BJ (cell line): ENCODE results near the gene CCDC71. TPM values are rescaled to one million over a fixed set of nuclear protein-coding genes. Genes with fewer than 3 reads are reported as not detected.

Source experiments
- CTCF ChIA-PET: fragments of 350-600 bp; formaldehyde crosslinking; extraction: SDS; loops from one replicate; lab custom pipeline; 2021; ENCODE audit warnings: antibody characterized with exemption, inconsistent platforms; lab: Yijun Ruan, JAX
- POLR2A ChIA-PET: fragments of 300-600 bp; sonication (Branson Sonifier 250); formaldehyde crosslinking; extraction: SDS; loops from one replicate; lab custom pipeline; 2021; ENCODE audit warnings: antibody characterized with exemption; lab: Charles Lee
- DNase-seq: peaks from one replicate; pipeline ENCODE4 v3.0.0-alpha.2; 2011; ENCODE audit warnings: low read depth
- H3K27me3 ChIP-seq: 2 replicates; pipeline ENCODE4 v1.6.0; 2011; ENCODE audit warnings: low read length; ENCODE audit not compliant: control insufficient read depth, insufficient read depth
- H3K36me3 ChIP-seq: 2 replicates; pipeline ENCODE4 v1.5.1; 2011; ENCODE audit warnings: low read length; ENCODE audit not compliant: control insufficient read depth, insufficient read depth
- H3K4me3 ChIP-seq: 2 replicates; pipeline ENCODE4 v1.5.1; 2011; ENCODE audit warnings: low read depth, mild to moderate bottlenecking, control low read depth, low read length
- polyA plus RNA-seq: library from polyadenylated mRNA; depleted of rRNA; stranded (reverse); fragments of >200 nt; gene quantifications from 2 replicates; pipeline ENCODE4 v1.2.3, GENCODE V29; 2011
- TF ChIP-seq, protein P1 (sequence below): IDR thresholded peaks from 2 replicates; pipeline ENCODE4 v1.5.1; 2011; ENCODE audit warnings: low read depth, mild to moderate bottlenecking, control low read depth, inconsistent platforms, low read length, moderate library complexity; ENCODE audit not compliant: insufficient read depth

The CCDC71 gene
- polyA plus RNA-seq, 1 experiment: 33.3 TPM

DNA sequence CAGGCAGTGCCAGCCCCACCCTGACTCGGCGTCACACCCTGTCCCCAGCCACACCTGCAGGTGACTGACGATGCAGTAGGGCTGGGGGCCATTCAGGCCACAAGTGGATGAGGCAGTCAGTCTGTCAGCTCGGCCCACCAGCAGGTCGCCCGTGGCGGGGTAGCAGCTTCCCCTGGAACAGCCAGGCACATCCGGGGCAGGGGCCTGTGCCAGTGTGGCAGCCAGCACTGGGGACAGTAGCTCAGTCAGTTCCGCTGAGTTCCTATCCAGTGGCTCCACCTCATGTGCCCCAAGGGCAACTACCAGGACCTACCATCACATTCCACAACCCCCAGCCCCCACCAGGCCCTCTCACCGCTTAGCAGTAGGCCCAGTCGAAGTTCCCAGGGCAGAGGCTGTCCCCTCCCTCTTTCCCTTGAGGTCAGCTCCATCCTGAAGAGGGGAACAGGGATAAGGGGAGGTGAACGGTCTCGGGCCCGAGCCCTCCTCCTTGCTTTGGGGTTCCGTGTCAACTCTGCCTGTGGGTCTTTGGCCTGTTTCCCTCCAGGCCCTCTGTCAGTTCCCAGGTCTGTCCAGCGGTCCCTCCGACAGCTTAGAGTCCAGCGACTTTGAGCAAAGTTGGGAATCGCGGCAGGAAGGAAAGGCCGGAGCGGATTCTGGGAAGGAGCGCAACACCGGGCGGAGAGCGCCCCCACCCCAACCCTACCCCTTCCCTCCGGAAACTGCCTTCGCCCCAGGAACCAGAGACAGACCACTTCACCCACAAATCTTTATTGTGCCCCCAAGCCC is 33.5 kb downstream of the CCDC71 start, which contains the start of gene LAMB2:
Gene LAMB2, minus strand, starts transcription at position 614 of the 789 bp plus-strand sequence. Its CDS starts 183 bp downstream, at position 431.
- TF ChIP-seq, protein P1, sequence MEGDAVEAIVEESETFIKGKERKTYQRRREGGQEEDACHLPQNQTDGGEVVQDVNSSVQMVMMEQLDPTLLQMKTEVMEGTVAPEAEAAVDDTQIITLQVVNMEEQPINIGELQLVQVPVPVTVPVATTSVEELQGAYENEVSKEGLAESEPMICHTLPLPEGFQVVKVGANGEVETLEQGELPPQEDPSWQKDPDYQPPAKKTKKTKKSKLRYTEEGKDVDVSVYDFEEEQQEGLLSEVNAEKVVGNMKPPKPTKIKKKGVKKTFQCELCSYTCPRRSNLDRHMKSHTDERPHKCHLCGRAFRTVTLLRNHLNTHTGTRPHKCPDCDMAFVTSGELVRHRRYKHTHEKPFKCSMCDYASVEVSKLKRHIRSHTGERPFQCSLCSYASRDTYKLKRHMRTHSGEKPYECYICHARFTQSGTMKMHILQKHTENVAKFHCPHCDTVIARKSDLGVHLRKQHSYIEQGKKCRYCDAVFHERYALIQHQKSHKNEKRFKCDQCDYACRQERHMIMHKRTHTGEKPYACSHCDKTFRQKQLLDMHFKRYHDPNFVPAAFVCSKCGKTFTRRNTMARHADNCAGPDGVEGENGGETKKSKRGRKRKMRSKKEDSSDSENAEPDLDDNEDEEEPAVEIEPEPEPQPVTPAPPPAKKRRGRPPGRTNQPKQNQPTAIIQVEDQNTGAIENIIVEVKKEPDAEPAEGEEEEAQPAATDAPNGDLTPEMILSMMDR: peak; percentile 24; the same call in 1 of the 2 replicates
- DNase-seq: peak; percentile 31
- Histone ChIP-seq H3K4me3 (peak within 1 kb of the TSS; percentile 70), H3K27me3 (no peaks in the 10 kb centered on the region), H3K36me3 (peaks cover 29% of the 10 kb centered on the region)
- ChIA-PET CTCF (interaction anchor here (0.9 to 2.4 kb wide), 5 partner anchors 12 to 111 kb away, joined by 3 to 12 read pairs (median 5); partner anchors contain the start of genes KLHDC8B and USP19), POLR2A (interaction anchor here (0.9 to 1.4 kb wide), 2 partner anchors 12 to 40 kb away, joined by 3 to 4 read pairs; partner anchors contain the start of gene USP19)

DNA sequence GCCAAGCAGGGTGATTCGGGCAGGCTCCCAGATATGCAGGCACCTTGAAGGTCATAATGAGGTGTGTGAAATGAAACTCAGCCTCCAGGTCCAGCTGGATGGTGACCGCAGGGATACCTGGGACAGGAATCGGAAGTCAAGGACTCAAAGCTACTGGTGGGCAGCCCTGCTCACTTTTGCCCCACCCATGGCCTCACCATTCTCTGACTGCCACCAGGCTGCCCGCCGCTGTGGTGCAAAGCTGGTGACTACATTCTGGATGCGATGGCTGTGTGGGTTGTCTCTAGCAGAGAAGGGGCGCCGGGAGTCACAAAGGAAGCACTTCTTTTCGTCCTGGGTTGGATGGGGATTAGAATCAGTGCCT is 34.1 kb downstream of the CCDC71 start:
- no peak for DNase-seq
- Histone ChIP-seq H3K27me3 (no peaks in the 10 kb centered on the region), H3K36me3 (peaks cover 29% of the 10 kb centered on the region), H3K4me3 (peak overlapping the region; percentile 70)
- TF ChIP-seq, protein P1: no peak
- CTCF ChIA-PET: interaction anchor here (0.9 to 2.4 kb wide), 5 partner anchors 11 to 111 kb away, joined by 3 to 12 read pairs (median 5); partner anchors contain the start of genes KLHDC8B and USP19
- POLR2A ChIA-PET: interaction anchor here (0.9 to 1.4 kb wide), 2 partner anchors 11 to 39 kb away, joined by 3 to 4 read pairs; partner anchors contain the start of gene USP19

DNA sequence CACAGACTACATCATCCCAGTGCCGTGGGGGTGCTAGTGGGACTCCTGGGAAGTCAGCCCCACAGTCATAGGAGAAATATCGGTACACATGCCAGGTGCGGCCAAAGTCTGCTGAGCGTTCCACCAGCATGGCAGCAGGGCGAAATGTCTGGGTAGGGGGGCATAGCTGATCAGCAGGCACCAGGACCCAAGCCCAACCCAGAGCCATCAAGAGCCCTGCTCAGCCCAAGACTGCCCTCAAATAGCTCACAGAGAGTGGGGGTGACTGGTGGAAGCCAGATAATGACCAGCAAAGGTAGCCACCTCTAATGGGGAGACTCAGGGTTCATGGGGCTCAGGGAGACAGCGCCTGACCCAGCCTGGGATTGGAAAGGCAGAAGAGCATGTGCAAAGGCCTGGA is 34.6 kb downstream of the CCDC71 start:
- Histone ChIP-seq H3K4me3 (peak overlapping the region; percentile 70), H3K36me3 (peaks cover 30% of the 10 kb centered on the region), H3K27me3 (no peaks in the 10 kb centered on the region)
- ChIA-PET POLR2A (interaction anchor here (1.4 kb wide), 1 partner anchor 11 kb away, joined by 4 read pairs; the partner anchor contains the start of gene USP19), CTCF (interaction anchor here (1.0 to 1.7 kb wide), 2 partner anchors 37 to 40 kb away, joined by 3 to 6 read pairs; partner anchors contain the start of gene KLHDC8B)
- TF ChIP-seq, protein P1: no peak
- DNase-seq: no peak

DNA sequence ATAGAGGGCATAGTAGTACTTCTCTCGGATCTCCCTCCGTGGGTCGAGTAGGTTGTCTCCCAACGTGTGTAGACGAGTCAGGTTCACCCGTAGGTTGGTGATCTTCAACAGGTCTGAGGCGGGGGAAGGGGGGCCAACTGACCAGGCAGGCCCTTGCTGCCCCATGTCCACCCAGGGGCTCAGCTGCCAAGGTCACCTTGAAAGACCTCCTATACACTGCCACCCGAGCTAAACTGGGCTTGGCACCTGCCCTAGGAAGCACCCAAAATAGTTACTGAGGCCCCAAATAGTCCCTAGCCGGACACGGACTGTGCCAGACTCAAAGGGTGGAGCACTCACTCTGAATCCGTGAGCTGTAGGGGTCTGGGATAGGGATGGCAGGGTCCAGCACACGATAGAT is 35.1 kb downstream of the CCDC71 start:
- H3K4me3 ChIP-seq: no peak overlapping the region
- POLR2A ChIA-PET: no interaction called here
- peaks cover 34% of the 10 kb centered on the region for H3K36me3 ChIP-seq
- DNase-seq: no peak
- TF ChIP-seq, protein P1: no peak
- CTCF ChIA-PET: no interaction called here
- H3K27me3 ChIP-seq: no peaks in the 10 kb centered on the region

DNA sequence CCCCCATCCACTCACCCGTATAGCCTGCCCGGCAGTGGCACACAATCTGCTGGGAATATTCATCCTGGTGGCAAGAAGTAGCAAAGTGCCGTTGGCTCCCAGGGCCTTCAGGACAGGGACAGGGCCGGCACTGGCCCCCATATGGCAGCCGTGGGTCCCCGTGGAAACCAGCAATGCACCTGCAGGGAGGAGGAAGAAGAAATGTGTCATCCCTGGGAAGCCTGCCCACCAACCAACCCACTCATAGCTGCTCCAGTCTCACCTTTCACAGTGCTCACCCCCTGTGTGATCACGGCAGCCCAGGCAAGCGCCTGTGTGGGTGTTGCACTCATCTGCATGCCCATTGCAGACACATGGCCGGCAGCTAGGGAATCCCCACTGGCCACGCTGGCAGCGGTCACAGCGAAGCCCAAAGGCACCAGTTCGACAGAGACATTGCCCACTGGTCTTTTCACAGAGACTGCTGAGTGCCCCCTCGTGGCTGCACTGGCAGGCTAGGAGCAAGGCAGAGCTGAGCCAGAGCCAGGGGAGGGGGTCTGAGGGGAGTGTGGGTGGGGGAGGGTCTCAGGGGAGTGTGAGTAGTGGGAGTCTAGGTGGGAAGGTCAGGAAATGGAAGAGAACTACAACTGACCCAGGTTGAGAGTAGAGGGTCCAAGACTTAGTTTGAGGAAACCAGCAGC is 41.0 kb downstream of the CCDC71 start:
- peaks cover 66% of the 10 kb centered on the region for H3K36me3 ChIP-seq
- ChIA-PET CTCF (no interaction called here), POLR2A (no interaction called here)
- H3K27me3 ChIP-seq: no peaks in the 10 kb centered on the region
- TF ChIP-seq, protein P1: no peak
- no peak overlapping the region for H3K4me3 ChIP-seq
- DNase-seq: no peak
